GM12892 (cell line): Measurements from ENCODE around the gene LHFPL2.

Experiments used
- DNase-seq: peaks from one replicate; pipeline ENCODE4 v3.0.0; 2011; ENCODE audit not compliant: insufficient read length
- FAIRE-seq: peaks from 2 replicates; lab custom pipeline; 2011; peaks lifted over from hg19 to GRCh38; lab: Jason Lieb, UNC
- POLR2A ChIP-seq: IDR thresholded peaks from 2 replicates; pipeline ENCODE4 v1.6.1; 2011; ENCODE audit warnings: low read depth, low read length, control low read depth
- POLR2AphosphoS5 ChIP-seq: IDR thresholded peaks from 2 replicates; pipeline ENCODE4 v1.6.1; 2011; ENCODE audit warnings: low read depth, low read length, control low read depth
- TAF1 ChIP-seq: IDR thresholded peaks from 2 replicates; pipeline ENCODE4 v1.6.1; 2011; ENCODE audit warnings: low read depth, mild to moderate bottlenecking, control low read depth, low read length, borderline replicate concordance

LHFPL2 gene

GRCh38 chr5:78550891-78551290 lies 97.7 kb downstream of the LHFPL2 start:
- no peak for FAIRE-seq
- DNase-seq = no peak
- no peak for TF ChIP-seq POLR2AphosphoS5
- TF ChIP-seq POLR2A = no peak
- no peak for TF ChIP-seq TAF1

- FAIRE-seq (no peak), DNase-seq (no peak)
- no peak for TF ChIP-seq TAF1
- no peak for TF ChIP-seq POLR2AphosphoS5
- TF ChIP-seq POLR2A = no peak
Observed at GRCh38 chr5:78549043-78549442, 99.5 kb downstream of the LHFPL2 start.

GRCh38 chr5:78547731-78548615 lies 100.6 kb downstream of the LHFPL2 start:
- TF ChIP-seq POLR2A (no peak), TAF1 (no peak), POLR2AphosphoS5 (no peak)
- no peak for FAIRE-seq
- DNase-seq = no peak

GRCh38 chr5:78547183-78547582 lies 101.4 kb downstream of the LHFPL2 start:
- peak; percentile 57 for FAIRE-seq
- no peak for DNase-seq
- TF ChIP-seq TAF1 (no peak), POLR2AphosphoS5 (no peak)

GRCh38 chr5:78546276-78546996 lies 102.1 kb downstream of the LHFPL2 start:
- TF ChIP-seq POLR2A (no peak), POLR2AphosphoS5 (no peak), TAF1 (no peak)
- peak; percentile 60 for FAIRE-seq
- no peak for DNase-seq

- DNase-seq (no peak), FAIRE-seq (no peak)
- TF ChIP-seq POLR2AphosphoS5 = no peak
- no peak for TF ChIP-seq TAF1
- TF ChIP-seq POLR2A = no peak
Observed at GRCh38 chr5:78545406-78545805, 103.2 kb downstream of the LHFPL2 start.

GRCh38 chr5:78544561-78545201 lies 103.9 kb downstream of the LHFPL2 start:
- TF ChIP-seq POLR2AphosphoS5 (no peak), POLR2A (no peak), TAF1 (no peak)
- DNase-seq (peak; percentile 59), FAIRE-seq (peak; percentile 97)

- TF ChIP-seq POLR2AphosphoS5 (no peak), TAF1 (no peak), POLR2A (no peak)
- DNase-seq (no peak), FAIRE-seq (no peak)
Observed at GRCh38 chr5:78543916-78544315, 104.7 kb downstream of the LHFPL2 start.

- FAIRE-seq (no peak), DNase-seq (no peak)
Observed at GRCh38 chr5:78543292-78543691, 105.3 kb downstream of the LHFPL2 start.

GRCh38 chr5:78542321-78542840 lies 106.2 kb downstream of the LHFPL2 start:
- TF ChIP-seq TAF1 (no peak), POLR2A (no peak), POLR2AphosphoS5 (no peak)
- no peak for FAIRE-seq
- DNase-seq = no peak

More at GRCh38 chr5:78543292-78543691, 105.3 kb downstream of the LHFPL2 start:
- no peak for TF ChIP-seq POLR2AphosphoS5

GRCh38 chr5:78541086-78541654 lies 107.4 kb downstream of the LHFPL2 start:
- TF ChIP-seq TAF1 = no peak
- DNase-seq = no peak
- FAIRE-seq = no peak
